Activated CD4-positive, alpha-beta T cell treated with anti-CD3 and anti-CD28 coated beads, Interleukin-2, amount 10 ng/mL, durations not matched to agents 7 days and 5 days (primary cell): ENCODE results near the gene OPA1. TPM values are rescaled to one million over a fixed set of nuclear protein-coding genes. Genes with fewer than 3 reads are reported as not detected.

ENCODE experiments used
- CTCF ChIA-PET: fragments of 350-600 bp; sonication (Branson Sonifier 250); formaldehyde crosslinking; loops from one replicate; lab custom pipeline; 2021; ENCODE audit warnings: antibody characterized with exemption; lab: Charles Lee
- POLR2A ChIA-PET: fragments of 350-600 bp; sonication (Branson Sonifier 250); formaldehyde crosslinking; loops from one replicate; lab custom pipeline; 2021; ENCODE audit warnings: antibody characterized with exemption; lab: Charles Lee
- DNase-seq: peaks from one replicate; pipeline ENCODE4 v3.0.0-alpha.2; 2020
- H3K27ac Mint-ChIP-seq: one replicate; pipeline ENCODE4 v1.8.0; 2021; ENCODE audit warnings: mild to moderate bottlenecking, moderate library complexity, mixed read lengths
- H3K27me3 Mint-ChIP-seq: one replicate; pipeline ENCODE4 v1.8.0; 2021; ENCODE audit warnings: mixed read lengths
- H3K36me3 Mint-ChIP-seq: one replicate; pipeline ENCODE4 v1.8.0; 2021; ENCODE audit warnings: low read depth, mixed read lengths
- H3K4me1 Mint-ChIP-seq: one replicate; pipeline ENCODE4 v1.8.0; 2021; ENCODE audit warnings: mixed read lengths
- H3K4me3 Mint-ChIP-seq: one replicate; pipeline ENCODE4 v1.8.0; 2021; ENCODE audit warnings: mild to moderate bottlenecking, moderate library complexity, mixed read lengths
- H3K9me3 Mint-ChIP-seq: one replicate; pipeline ENCODE4 v1.8.0; 2021; ENCODE audit warnings: mixed read lengths
- total RNA-seq, 2 experiments: library from RNA; stranded (reverse); gene quantifications; one replicate each; pipeline ENCODE4 v1.2.3, GENCODE V29; 2021

Gene OPA1
- total RNA-seq, 2 experiments from 2014 or later: 58.8 to 62.7 TPM

GRCh38 chr3:193708270-193708669, 115.3 kb downstream of the OPA1 start:
- Mint-ChIP-seq H3K27me3 (no peaks in the 10 kb centered on the region), H3K27ac (no peak overlapping the region), H3K4me1 (no peaks in the 10 kb centered on the region), H3K36me3 (no peaks in the 10 kb centered on the region), H3K4me3 (no peak overlapping the region), H3K9me3 (no peaks in the 10 kb centered on the region)
- no peak for DNase-seq
- POLR2A ChIA-PET: no interaction called here
- CTCF ChIA-PET: interaction anchor here (0.8 kb wide), 1 partner anchor 137 kb away, joined by 3 read pairs; no protein-coding TSS in a partner anchor

DNA sequence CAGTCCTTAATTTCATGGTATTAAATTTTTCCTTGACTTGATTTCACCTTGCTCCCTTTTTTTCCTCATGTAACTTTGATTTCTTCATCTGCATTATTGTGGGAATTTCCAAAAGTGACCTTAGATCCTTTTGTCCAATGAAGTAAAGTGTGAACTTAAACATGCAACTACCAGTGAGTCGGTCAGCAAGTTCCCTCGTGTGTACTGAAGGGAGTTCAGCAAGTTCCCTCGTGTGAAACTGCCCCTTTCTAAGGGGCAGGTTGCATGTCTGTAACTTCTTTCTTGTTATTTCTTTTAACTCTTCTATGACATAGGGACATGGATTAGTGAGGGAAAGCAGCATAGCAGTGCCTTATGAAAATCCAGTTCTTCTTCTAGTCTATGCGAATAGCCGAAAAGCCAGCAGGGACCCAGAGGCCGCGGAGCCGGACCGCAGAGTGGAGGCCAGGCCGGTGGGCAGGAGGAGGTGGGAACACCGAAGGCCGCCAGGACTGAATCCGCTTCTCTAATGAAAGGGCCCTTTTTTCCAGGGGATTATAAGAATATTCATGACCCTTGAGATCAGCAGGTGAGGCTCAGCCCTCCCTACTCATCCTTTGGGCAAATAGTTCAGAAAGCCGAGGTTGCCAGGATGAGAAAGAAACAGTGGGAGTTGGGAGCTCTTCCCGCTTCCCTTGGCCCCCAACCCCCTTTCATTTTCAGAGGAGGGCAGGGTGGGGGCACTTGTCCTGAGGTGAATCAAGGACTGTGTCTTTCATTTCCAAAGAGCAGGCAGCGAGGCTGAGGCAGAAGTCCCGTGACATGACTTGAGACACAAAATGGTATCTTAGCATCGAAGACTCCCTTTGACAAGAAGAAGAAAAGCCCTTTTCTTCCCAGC, 117.5 kb downstream of the OPA1 start:
- ChIA-PET POLR2A (no interaction called here), CTCF (interaction anchor here (0.6 to 1.2 kb wide), 2 partner anchors 10 to 255 kb away, joined by 3 read pairs; no protein-coding TSS in a partner anchor)
- Mint-ChIP-seq H3K36me3 (peaks cover 6% of the 10 kb centered on the region), H3K4me3 (no peak overlapping the region), H3K27ac (no peak overlapping the region), H3K4me1 (peaks cover 2% of the 10 kb centered on the region), H3K9me3 (peaks cover 13% of the 10 kb centered on the region), H3K27me3 (no peaks in the 10 kb centered on the region)
- DNase-seq: no peak

DNA sequence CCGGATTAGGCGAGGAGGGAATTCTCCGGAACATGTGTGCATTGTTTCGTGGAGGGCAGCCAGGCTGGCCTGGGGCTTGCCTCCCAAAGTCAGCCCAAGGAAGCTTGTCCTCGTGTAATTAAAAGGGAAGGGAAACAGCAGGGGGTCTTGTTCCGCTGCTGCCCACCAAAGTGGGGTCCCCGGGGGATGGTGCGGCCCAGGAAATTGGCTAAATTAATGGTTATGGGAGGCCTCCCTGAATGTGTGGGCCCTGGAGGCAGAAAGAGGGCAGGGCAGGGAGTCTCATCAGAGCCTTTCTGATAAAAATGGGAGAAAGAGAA, 118.1 kb downstream of the OPA1 start:
- H3K9me3 Mint-ChIP-seq: peaks cover 18% of the 10 kb centered on the region
- ChIA-PET POLR2A (no interaction called here), CTCF (interaction anchor here (0.6 to 1.2 kb wide), 2 partner anchors 10 to 256 kb away, joined by 3 read pairs; no protein-coding TSS in a partner anchor)
- peaks cover 7% of the 10 kb centered on the region for H3K4me1 Mint-ChIP-seq
- H3K36me3 Mint-ChIP-seq: peaks cover 10% of the 10 kb centered on the region
- no peak overlapping the region for H3K27ac Mint-ChIP-seq
- H3K4me3 Mint-ChIP-seq: no peak overlapping the region
- no peaks in the 10 kb centered on the region for H3K27me3 Mint-ChIP-seq
- no peak for DNase-seq

DNA sequence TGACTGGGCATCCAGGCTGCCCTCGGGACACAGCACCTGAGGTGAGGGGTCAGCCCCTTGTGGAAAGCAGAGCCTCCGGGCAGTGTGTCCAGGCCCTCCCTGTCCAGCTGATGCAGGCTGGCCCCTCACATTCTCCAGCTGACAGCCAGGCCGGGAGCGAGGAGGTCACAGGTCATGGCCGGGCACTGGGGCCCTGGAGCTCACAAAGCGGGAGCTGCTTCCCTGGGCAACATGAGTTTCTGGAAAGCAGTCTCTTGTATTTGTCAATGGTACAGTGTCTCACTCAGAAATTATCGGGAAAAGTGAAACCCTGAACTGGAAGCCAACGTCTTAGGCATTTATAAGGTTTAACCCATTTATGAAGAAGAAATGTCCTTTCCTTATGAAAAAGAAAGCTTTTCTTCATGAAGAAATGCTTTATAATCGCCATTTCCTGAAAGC, 118.5 kb downstream of the OPA1 start:
- Mint-ChIP-seq H3K4me3 (no peak overlapping the region), H3K9me3 (peaks cover 18% of the 10 kb centered on the region), H3K4me1 (peaks cover 11% of the 10 kb centered on the region), H3K27me3 (no peaks in the 10 kb centered on the region), H3K36me3 (peaks cover 10% of the 10 kb centered on the region), H3K27ac (no peak overlapping the region)
- no peak for DNase-seq
- ChIA-PET POLR2A (no interaction called here), CTCF (interaction anchor here (0.6 to 1.2 kb wide), 2 partner anchors 9 to 256 kb away, joined by 3 read pairs; no protein-coding TSS in a partner anchor)

DNA sequence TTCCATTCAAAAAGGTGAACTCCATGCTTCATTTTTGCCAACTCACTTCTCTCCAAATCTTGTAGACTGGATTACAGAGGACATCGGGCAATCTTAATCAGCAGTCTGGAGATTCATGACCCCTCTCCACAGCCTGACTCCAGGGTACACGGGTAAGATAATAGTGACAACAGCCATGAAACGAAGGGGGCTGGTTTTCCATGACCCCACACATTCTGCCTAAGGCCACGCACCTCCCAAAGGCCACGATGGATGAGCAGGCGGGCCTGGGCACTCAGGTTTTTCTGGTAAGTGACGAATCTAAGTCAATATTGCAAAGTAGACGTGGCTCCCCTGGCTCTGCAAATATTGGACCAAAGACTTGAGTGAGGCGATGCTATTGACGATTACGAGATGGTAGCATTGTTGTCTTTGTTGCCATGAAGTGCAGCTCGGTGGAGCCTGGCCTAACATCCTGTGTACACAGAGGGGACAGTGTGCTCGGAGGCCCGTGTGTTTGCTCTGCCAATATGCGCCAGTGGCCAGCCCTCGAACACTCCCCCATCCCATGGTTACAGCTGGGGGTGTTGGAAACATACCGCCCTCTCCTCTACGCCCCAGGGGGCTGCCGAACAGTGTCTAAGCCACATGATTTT, 119.1 kb downstream of the OPA1 start:
- no peak for DNase-seq
- CTCF ChIA-PET: interaction anchor here (1.2 kb wide), 1 partner anchor 9 kb away, joined by 3 read pairs; no protein-coding TSS in a partner anchor

DNA sequence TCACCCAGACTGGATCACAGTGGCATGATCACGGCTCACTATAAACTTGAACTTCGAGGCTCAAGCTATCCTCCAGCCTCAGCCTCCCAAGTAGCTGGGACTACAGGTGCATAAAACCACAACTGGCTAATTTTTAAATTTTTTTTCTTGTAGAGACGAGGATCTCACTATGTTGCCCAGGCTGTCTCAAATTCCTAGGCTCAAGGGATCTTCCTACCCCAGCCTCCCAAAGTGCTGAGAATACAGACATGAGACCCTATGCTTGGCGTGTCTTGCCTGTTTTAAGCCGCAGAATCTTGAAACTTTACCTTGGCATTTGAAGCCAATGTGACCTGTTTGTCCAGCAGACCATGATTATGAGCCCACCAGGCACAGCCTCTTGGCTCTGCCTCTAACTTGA, 119.9 kb downstream of the OPA1 start:
- CTCF ChIA-PET: no interaction called here
- Mint-ChIP-seq H3K4me3 (no peak overlapping the region), H3K9me3 (peaks cover 18% of the 10 kb centered on the region), H3K27ac (no peak overlapping the region), H3K27me3 (no peaks in the 10 kb centered on the region), H3K4me1 (peaks cover 16% of the 10 kb centered on the region), H3K36me3 (peaks cover 13% of the 10 kb centered on the region)
- POLR2A ChIA-PET: no interaction called here
- DNase-seq: no peak

More for the DNA sequence above, 119.1 kb downstream of the OPA1 start:
- Mint-ChIP-seq H3K4me3 (no peak overlapping the region), H3K36me3 (peaks cover 13% of the 10 kb centered on the region), H3K9me3 (peaks cover 18% of the 10 kb centered on the region), H3K4me1 (peaks cover 15% of the 10 kb centered on the region), H3K27ac (no peak overlapping the region), H3K27me3 (no peaks in the 10 kb centered on the region)
- POLR2A ChIA-PET: no interaction called here

- H3K27me3 Mint-ChIP-seq: no peaks in the 10 kb centered on the region
- H3K4me3 Mint-ChIP-seq: no peak overlapping the region
- peaks cover 13% of the 10 kb centered on the region for H3K36me3 Mint-ChIP-seq
- peaks cover 16% of the 10 kb centered on the region for H3K4me1 Mint-ChIP-seq
- no peak for DNase-seq
- POLR2A ChIA-PET: no interaction called here
- H3K27ac Mint-ChIP-seq: no peak overlapping the region
- H3K9me3 Mint-ChIP-seq: peaks cover 18% of the 10 kb centered on the region
- CTCF ChIA-PET: no interaction called here
These were observed 121.6 kb downstream of the OPA1 start for GRCh38 chr3:193714523-193715137.

DNA sequence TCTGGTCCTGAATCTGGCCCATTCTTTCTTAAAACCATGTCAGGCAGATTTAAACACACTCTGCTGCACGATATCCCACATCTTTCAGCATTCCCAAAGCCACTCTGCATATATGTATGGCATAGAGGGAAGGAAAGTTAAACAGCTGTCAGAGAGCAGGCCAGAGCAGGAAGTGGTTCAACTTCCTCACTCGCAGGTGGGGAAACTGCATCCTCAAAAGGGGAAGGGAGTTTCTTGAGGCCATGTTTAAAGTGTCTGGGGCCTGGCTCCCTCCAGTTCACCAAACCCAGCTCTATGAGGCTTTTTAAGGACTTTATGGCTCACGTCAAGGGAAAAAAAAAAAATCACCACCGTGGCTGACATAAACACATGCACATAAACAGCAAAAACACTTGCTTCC, 123.1 kb downstream of the OPA1 start:
- POLR2A ChIA-PET: no interaction called here

DNA sequence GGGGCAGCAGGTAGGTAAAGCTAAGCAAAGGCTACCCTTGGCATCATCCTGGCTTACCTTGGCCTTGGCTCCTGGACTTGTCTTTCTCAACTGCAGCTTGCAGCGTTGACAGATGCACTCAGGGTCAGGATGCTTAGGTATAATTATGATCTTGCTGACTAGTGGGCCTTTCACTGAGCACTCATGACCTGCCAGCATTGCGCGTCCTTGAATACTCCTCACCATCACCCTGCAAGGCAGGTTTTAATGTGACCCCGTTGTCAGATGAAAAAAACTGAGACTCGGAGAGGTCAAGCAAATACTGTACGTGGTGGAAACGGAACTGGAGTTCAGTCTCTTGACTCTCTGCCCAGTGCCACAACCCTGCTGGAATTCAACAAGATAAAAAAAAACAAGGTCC, 126.7 kb downstream of the OPA1 start:
- peaks cover 2% of the 10 kb centered on the region for H3K27me3 Mint-ChIP-seq
- ChIA-PET CTCF (no interaction called here), POLR2A (no interaction called here)
- H3K27ac Mint-ChIP-seq: no peak overlapping the region
- peaks cover 16% of the 10 kb centered on the region for H3K4me1 Mint-ChIP-seq
- no peak overlapping the region for H3K4me3 Mint-ChIP-seq
- peaks cover 9% of the 10 kb centered on the region for H3K36me3 Mint-ChIP-seq
- H3K9me3 Mint-ChIP-seq: peaks cover 9% of the 10 kb centered on the region
- DNase-seq: no peak

More for the DNA sequence above, 123.1 kb downstream of the OPA1 start:
- H3K27ac Mint-ChIP-seq: no peak overlapping the region
- H3K36me3 Mint-ChIP-seq: peaks cover 13% of the 10 kb centered on the region
- CTCF ChIA-PET: no interaction called here
- H3K9me3 Mint-ChIP-seq: peaks cover 19% of the 10 kb centered on the region
- H3K27me3 Mint-ChIP-seq: no peaks in the 10 kb centered on the region
- DNase-seq: no peak
- no peak overlapping the region for H3K4me3 Mint-ChIP-seq
- peaks cover 16% of the 10 kb centered on the region for H3K4me1 Mint-ChIP-seq

DNA sequence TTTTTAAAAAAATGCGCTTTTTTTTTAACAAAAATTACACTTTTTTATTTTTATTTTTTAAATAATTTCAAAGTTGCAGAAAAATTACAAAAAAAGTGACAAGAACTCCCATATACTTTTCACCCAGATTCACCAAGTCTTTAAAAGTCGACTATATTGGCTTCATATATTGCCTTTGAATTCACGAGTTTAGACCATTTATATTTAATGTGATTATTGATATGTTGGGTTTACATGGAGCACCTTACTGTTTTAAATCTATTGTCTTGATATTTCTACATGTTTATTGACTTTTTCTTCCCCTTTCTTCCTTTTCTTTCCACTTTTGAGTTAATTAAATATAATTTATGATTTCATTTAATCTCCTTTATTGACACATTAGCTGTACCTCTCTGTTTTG, 127.2 kb downstream of the OPA1 start:
- no peak for DNase-seq
- H3K9me3 Mint-ChIP-seq: peaks cover 9% of the 10 kb centered on the region
- H3K27me3 Mint-ChIP-seq: peaks cover 2% of the 10 kb centered on the region
- POLR2A ChIA-PET: no interaction called here
- CTCF ChIA-PET: no interaction called here
- H3K4me1 Mint-ChIP-seq: peaks cover 16% of the 10 kb centered on the region
- peaks cover 9% of the 10 kb centered on the region for H3K36me3 Mint-ChIP-seq
- no peak overlapping the region for H3K27ac Mint-ChIP-seq
- H3K4me3 Mint-ChIP-seq: no peak overlapping the region

GRCh38 chr3:193722566-193722965, 129.6 kb downstream of the OPA1 start:
- POLR2A ChIA-PET: no interaction called here
- Mint-ChIP-seq H3K4me3 (no peak overlapping the region), H3K27ac (no peak overlapping the region), H3K4me1 (no peaks in the 10 kb centered on the region), H3K27me3 (peaks cover 2% of the 10 kb centered on the region), H3K36me3 (no peaks in the 10 kb centered on the region), H3K9me3 (peaks cover 2% of the 10 kb centered on the region)
- CTCF ChIA-PET: no interaction called here
- no peak for DNase-seq

DNA sequence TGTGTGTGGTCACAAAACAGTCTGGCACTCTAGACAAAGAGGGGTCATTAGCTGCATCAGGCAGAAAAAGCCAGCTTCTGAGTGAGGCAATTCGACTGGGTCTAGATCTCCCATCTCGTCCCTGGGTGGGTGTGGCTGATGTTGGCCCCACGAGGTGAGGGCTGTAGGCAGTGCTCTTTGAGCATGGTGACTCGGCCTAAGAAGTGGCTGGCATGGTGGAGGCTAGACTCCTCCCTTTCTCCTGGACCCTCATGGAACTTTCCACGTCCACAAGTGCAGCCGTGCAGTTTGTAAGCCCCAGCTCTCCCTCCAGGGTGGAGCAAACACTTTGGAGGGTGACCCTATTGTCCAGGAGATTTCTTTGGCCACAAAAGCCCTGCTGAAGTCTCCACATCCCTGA, 134.1 kb downstream of the OPA1 start:
- CTCF ChIA-PET: no interaction called here
- DNase-seq: no peak
- no peak overlapping the region for H3K27ac Mint-ChIP-seq
- POLR2A ChIA-PET: interaction anchor here (0.6 kb wide), 1 partner anchor 67 kb away, joined by 3 read pairs; no protein-coding TSS in a partner anchor
- H3K36me3 Mint-ChIP-seq: no peaks in the 10 kb centered on the region
- H3K9me3 Mint-ChIP-seq: no peaks in the 10 kb centered on the region
- H3K4me3 Mint-ChIP-seq: no peak overlapping the region
- no peaks in the 10 kb centered on the region for H3K4me1 Mint-ChIP-seq
- peaks cover 2% of the 10 kb centered on the region for H3K27me3 Mint-ChIP-seq
